ENCODE results near the gene OMP.
"Not testable (repeated sequence)": the region's sequence is repeated elsewhere in the genome, so short reads cannot be mapped to it uniquely, and the experiment has no call there.

The OMP gene

DNA sequence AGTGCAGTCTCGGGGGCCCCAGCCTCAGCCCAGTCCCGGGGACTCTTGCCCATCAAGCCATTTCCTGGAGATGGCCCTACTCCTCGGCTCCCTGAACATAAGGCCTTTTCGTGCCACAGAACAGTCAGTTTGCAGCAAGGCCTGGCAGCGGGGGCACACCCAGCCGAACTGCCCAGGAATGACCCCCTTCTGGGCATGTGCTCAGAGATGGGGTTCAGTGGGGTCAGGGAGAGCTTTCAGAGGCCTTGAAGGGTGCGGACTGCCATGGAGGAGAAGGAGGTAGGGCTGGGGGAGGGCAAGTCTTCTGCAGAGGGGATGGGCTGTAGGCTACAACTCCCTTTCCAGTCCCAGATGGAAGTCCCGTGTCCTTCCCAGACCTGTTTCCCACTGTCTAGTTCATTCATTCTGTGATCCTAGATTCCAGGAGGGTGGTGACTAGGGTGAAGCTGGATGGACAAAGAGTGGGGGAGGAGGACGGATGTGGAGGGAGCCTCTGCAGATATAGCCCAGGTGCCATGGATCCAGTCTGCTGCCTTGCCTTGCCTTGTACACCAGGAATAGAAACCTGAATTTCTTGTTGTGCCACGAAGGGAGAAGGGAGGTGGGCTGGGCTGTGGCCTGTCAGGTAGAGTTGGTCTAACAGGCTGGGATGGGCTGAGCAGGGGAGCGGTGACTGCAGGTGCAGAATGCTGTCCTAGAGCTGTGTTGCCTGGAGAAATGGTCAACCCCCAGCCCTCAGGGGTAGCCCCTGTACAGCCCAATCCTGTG, 14.2 kb upstream of the OMP start:
- no peak for DNase-seq

DNA sequence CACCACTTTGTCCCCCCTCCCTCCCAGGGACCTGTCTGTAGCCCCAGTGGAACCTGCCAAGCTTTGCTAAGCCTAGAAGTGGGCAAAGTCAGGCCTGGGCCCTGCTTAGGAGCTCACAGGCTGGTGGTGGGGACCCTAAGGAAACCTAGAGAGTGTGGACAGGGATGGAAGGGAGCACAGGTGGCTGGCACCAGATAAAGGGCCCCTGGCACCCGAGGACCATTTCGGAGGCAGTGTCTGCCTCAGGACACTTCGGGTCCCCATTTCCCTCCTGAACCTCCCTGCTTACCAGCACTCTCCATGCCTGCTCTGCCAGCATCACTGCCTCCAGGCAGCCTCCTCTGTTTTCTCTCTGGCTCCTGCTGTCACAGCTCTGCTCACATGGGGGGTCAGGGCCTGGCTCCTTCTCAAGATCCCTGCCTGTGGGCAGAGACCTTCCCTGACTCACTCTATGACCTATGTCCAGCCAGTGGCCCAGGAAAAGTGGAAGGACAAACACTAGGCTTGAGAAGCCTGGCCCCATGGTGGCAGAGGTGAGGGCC, 13.6 kb upstream of the OMP start:
- DNase-seq, result no peak

DNA sequence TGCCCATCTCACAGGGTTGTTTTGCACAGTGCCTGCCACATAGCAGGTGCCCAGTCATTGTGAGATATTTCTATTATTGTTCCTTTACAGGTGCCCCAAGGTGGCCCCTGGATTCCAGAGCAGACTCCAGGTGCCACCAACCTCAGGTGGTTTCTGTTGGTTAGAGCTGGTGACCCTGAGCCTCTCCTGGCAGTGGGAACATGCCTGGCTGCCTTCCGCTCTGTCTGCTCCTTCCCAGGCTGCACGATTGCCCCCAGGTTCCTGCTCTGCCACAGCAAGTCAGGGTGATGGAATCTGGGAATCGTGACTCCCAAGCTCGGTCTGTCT, 12.6 kb upstream of the OMP start:
- DNase-seq, result no peak

DNA sequence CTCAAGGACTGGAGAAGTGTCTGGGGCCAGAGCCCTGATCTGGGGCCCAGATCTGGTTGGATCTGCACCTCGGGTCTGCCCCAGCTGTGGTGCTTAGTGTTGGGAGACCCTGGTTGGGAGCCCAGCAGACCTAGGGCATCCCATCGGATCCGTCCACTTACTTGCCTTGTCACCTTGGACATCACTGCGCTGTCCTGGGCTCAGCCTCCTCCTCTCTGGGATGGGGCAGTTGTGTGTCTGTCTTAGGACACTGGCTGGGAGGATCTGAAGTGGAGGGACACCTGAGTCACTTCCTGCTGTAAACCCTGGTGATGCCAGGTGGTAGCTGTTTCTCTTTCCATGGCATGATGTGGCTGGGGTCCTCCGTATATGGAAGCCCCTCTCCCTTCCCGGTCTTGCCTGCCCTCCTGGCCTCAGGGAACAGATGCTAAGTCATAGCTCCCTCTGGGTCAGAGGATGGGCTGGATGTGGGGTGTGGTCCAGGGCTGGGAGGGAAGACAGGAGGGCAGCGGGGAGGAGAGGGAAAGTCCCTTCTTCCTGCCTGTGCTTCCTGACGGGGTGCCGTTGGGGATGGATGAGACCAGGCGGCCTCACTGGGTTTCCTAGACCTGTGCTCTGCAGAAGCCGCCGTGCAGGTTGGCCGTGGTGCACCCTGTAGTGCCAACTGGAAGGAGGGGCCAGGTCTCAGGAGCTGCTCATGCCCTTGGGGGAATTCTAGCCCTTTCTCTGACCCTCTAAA, 12.1 kb upstream of the OMP start:
- no peak for DNase-seq

DNA sequence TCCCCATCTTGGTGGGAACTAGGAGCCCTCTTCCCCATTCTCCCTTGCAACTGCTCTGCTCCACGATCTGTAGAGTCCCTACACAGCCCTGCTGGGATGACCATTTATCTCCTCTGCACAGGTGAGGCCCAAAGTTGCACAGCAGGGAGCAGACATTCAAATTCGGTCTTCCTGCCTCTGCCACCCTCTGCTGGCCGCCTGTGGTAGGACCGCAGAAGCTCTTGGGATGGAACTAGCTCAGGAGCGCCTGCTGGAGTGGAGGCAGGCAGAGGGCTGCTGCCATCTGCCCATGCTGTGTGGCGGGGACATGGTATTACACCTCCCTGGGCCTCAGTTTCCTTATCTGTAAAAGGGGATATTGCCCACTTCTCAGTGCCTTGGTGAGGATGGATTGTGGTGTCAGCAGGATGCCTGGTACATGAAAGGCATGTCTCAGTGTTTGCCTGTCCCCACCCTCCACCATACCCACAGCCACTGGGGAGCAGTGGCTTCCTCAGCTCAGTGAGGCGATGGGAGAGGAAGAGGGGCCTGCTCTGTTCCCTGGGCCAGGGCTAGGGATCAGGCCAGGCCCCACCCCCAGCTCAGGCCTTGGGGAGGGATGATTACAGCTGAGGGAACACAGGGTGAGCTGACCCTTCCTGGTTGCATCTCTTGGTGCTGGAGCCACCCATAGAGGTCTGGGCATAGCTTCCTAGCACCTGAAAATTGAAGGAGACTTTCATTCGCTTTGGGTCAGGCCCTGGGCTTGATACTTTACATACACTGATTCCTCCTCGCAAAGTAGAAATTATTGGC, 11.3 kb upstream of the OMP start:
- DNase-seq, result peak; percentile 76 to 86 (median 82)

DNA sequence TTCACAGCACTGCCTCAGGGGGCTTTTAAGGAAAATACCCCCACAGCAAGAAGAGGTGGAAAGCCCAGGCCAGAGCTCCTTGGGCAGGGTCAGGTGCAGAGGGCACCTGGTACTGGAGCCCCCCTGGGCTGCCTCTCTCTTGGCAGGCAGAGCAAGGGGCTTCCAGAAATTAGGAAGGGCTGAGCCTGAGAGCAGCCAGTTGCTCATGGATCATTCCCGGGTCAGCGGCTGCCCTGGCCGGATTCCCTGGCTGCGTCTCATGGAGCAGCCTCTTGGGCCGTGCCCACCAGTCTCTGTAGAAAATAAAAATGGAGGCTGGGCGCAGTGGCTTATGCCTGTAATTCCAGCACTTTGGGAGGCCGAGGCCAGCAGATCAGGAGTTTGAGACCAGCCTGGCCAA, 10.3 kb upstream of the OMP start:
- no peak for DNase-seq

DNA sequence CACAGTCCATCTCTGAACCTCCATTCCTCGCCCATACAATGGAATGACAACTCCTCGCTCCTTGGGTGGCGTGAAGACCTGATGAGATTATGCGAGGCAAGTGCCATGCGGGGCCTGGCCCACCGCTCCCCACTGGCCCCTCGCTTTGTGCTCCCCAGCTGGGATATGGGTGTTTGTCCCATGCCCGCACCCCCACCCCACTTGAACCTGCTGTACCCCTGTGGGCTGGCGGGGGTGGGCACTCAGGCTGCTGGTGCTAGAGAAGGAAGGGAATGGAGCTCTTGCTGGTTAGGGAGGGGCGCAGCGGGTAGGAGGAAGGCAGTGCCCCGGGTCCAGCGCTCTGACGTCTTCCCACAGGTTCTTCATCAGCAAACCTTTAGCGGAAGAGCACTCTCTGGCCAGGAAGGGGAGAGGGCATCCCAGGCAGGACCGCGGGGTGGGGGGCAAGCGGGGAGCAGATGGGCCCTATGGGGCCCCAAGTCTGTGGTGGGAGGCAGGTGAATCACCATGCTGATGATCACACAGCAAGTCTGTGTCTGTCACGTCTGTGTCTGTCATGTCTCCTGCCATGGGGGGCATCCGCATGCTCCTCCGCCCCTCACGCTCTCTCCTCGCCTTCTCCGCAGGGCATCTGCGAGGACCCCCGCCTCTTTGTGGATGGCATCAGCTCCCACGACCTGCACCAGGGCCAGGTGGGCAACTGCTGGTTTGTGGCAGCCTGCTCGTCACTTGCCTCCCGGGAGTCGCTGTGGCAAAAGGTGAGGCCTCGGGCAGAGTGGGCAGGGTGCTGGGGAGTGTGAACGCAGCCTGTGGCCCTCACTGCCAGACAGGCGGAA, 9.4 kb upstream of the OMP start:
- no peak for DNase-seq

DNA sequence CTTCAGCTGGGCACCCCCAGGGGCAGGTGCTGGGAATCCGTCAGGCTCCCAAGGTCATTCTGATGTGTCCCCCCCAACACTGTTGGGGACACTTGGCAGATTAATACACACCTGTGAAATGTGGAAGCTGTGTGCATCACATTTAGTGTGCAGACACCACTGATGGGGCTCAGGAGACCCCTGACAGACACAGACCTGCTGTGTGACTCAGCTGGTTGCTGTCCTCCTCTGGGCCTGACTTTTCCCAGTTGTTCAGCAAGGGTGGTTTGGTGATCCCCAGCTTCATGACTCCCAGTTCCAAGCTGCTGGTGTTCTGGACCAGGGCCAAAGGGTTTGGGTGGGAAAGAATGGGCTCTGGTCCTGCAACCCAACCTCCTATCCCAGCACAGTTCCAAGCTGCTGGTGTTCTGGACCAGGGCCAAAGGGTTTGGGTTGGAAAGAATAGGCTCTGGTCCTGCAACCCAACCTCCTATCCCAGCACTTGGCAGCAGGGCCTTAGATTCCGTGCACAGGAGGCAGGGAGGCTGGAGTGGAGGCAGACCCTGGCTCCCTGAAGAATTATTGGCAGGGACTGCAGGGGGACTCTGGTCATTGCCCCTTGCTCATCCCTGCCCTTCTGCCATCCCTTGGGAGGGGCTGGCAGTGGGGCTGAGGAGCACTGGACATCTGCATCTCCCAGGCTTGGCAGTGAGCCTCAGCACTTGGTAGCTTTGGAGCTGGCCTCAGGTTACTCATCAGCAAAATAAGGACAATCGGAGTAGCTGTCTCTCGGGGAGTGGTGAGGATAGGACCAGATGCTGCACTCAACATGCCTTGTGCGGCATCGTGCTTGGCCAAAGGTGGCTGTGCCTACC, 8.4 kb upstream of the OMP start:
- DNase-seq, result no peak

DNA sequence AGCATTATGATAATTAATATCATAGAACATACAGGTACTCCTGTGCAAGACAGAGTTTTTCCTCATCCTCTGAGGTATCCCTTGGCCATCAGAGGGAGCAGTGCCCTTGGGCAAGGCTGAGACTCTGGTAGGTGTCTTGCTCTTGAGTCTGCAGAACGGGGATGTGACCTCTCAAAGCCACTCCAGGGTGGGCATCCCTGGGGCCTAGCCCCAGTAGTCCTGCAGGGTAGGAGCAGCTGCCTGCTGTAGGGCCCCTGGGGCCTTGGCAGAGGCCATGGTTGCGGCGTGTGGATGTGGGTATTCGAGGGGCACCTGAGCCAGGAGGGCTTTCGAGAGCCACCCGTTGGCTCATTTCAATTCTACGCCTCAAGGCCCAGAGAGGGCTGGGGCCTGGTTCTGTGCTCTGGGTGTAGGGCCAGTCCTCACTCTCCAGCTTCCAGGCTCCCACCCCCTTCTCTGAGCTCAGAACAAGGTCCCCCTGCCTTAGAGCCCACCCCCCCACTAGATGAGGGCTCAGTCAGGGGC, 7.7 kb upstream of the OMP start:
- no peak for DNase-seq

DNA sequence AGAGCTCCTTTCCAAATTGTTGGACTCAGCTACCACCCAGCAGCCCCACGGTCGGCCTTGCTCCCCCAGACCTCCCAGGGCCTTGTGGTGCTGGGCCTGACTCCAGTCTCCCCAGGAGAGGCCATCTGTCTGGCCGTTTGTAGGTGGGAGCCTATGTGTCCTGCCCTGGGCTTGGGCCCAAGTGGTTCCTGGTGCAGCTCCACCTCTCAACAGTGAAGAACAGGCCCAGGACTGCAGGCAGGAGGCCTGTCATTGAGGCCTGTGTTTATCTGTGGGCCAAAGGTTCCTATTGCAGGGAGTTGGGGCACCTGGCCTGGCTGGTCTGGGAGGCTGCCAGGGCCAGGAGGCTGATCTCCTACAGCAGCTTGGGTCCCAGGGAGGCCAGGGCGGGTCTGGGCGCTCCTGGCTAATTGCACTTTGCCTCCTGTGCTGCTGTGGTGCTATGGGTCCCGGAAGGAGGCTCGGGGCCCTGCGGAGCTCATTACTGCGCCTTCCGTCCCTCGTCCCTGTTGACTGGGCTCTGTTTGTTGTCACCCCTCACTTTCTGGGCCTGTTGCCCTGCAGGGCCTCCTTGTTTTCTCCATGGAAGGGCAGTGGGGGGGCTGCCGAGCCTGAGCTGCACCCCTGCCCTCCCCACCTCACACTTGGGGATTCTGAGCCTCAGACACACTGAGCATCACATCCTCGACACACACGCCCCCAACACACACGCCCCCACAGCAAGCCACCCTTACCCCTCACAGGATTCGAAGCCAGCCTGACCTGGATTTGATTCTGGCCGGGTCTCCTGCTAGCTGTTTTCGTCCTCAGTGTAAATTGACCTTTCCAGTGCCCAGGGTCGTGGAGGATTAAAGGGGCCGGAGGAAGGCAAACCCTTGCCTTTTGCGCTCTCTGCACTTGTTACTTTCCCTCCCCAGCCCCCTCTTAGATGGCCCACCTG, 6.8 kb upstream of the OMP start:
- DNase-seq, result no peak

DNA sequence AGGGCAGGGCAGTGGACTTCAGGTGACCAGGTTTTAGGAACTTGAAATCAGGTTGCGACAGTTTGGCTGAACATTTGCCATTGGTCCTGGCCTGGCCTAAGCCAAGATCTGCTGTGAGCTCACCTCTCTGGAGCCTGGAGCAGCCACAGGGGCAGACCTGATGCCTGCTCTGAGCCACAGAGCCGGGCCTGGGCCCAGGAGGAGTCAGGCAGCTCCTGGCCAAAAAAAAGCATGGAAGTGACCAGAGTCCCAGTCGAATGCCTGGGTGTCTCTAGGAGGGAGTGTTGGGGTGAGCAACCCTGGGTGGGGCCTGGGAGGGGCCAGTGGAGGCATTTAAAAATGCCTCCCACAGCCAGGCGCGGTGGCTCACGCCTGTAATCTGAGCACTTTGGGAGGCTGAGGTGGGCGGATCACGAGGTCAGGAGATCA, 6.0 kb upstream of the OMP start:
- DNase-seq, result no peak

DNA sequence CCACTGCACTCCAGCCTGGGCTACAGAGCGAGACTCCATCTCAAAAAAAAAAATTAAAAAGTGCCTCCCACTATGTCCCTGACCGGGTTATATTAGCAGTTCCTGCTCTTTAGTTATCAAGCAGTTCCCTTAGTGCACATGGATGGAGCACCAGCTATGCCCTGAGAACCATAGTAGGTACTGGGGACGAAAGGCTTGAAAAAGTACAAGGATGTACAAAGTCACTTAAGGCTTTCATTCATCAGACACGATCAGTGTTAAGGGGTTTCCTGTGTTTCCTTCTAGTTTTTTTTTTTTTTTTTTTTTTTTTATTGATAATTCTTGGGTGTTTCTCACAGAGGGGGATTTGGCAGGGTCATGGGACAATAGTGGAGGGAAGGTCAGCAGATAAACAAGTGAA, 5.5 kb upstream of the OMP start:
- DNase-seq, result not testable (repeated sequence)

DNA sequence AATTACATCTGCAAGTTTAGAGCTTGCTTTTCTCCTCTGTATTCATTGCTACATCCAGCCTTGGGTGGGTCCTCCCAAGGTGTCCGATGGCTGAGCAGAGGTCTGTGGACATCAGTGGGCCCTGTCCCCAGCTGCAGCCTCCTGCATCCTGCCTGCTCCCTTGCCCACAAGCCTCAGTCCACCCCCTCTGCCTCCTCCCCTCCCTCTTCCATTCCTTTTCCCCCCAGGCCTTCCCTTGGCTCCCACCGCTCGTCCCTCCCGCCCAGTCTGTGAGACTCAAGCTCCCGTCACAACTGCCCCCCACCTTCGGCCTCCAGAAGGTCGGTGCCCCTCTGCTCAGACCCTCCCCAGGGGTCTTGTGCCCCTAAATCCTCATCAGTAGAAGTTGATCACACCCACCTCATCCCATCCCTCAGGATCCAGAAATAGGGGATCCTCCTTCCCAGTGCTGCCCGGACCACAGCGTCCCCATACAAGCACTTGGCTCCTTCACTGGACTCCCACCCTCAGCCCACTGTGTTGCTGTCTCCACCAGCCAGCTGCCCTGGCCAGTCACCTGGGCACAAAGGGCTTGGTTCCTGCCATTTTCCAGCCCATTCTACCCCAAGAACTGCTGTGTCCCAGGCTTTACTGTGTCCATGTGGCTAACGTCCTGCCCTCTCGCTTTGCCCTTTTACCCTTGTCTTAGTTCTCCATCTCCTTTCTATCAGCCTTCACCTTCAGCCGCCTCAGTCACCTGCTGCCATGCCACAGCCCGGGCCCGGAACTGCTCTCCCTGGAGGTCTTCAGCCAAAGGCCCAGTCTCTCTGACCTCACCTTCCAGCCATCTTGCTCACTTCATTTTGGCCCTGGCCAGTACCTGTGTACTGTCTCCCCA, 2.2 kb upstream of the OMP start:
- DNase-seq, result no peak

DNA sequence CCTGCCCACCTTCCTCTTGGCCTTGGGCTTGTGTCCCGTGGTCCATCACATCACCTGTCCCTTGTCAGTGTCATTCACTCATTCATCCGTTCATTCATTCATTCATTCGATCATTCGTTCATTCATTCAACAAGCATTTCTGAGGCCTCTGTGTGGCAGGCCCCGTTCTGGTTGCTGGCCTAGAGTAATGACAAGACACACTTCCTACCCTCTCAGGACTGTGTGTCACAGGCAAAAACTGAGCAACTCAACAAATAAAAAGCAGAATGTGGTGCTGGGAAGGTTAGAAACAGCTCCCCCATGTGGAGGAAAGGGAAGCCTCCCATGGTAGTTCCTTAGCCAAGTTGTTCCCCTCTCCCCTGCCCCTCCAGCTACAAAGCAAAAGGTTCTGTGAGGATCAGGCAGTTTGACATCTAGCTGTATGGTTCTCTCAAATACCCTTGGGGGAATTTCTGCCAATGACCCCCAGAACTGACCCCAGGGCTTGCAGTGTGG, 1.6 kb upstream of the OMP start:
- DNase-seq, result peak; percentile 61 to 68 (median 64)

DNA sequence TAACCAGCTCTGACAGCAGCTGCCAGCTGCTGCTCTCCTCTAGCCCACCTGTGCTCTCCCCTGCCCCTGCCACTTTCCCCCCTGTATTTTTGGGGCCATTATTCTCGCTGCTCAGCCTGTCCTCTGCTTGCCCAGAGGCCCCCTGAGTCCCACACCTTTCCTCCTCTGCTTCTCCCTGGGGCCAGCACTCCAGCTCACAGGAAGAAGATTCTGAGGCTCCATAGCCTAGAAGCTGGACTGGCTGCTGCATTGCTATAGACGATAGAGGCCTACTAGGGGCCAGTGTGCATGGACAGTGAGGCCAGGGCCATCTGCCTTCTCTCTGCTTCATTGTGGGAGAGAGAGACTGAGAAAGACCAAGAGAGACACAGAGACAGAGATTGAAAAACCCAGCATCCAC, 679 bp downstream of the OMP start:
- DNase-seq, result no peak

DNA sequence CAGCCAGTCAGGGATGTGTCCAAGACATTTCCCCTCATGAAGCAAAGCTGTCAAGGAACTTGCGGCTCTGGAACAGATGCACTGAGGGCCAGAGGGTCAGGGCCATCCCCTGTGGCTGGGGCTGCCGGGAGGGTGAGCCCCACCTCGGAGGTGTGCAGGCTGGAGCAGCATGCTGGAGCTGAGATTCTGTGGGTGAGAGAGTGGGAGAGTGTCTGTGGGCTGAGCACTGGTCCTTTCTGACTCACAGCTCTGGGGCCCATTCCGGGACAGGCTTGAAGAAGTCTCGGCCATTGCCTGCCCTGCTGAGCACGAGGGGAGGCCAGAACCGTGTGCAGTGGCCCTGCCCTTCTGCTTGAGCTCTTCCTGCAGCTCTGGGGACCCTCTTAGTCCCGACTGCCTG, 2.1 kb downstream of the OMP start:
- DNase-seq, result no peak

DNA sequence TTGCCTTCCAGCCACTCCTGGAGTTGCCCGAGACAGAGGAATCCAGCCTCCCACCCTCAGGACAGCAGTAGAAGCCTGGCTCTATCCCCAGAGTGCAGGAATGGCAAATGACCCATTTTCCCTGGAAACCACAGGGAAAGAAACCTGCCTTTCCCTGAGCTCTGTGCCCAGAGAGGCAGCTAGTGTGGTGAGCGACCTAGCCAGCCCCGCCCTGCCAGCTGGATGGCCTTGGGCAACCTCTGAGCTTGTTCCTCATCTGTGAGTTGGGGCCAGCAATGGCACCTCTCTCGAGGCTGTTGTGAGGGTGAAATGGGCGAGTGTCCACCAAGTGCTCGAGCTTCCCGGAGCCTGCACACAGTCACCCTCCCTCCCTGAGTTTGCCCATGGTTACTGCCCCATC, 3.7 kb downstream of the OMP start:
- peak in 2 of 3 donors; percentile 15 to 19 for DNase-seq

DNA sequence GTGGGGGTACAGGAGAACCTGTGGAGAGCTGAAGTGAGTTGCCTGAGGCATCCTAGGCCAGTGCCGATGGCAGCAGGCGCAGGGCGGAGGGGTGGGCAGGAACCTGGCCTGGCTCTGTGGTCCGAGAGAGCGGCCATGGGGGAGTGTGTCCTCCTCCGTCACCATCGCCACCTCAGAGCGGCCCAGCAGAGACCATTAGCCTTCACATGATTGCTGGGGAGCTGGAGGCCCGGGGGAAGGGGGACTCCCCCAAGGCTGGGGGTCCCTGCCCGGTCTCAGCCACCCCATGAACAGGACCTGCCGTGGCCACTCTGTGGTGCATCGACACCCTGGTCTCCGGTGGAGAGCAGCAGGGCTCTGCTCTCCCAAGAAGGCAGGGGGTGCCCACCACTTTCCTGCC, 4.1 kb downstream of the OMP start:
- DNase-seq, result no peak

DNA sequence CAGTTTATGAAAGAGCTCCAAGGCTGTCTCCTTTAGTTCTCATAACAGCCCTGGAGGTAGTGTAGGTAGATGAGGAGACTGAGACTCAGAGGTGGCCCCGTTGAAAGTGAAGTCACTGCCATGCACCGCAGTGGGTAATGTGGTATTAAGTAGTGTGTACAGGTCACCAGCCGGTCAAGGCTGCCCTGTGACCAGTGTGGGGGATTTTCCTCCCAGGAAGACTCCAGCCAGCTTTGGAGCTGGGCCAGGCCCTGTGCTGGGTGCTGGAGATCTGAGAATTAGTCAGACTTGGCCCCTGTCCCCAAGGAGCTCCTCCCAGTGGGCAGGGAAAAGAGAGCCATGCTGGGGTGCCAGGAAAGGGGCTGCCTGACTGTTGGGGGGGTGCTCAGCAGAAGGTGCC, 5.3 kb downstream of the OMP start:
- DNase-seq, result peak; percentile 39 to 71 (median 50)

All from suppressor macrophage treated with lipopolysaccharide for 1 hour (primary cell).